K562 (cell line): ENCODE results near the gene RABGAP1. TPM values are rescaled to one million over a fixed set of nuclear protein-coding genes. Genes with fewer than 3 reads are reported as not detected.
A peak's percentile ranks its signal among the peaks of the same experiment; 100 is the strongest.

Experiments
- ARNT ChIP-seq, 2 experiments: fragments of 450-650 bp; IDR thresholded peaks; 2 replicates each; pipeline ENCODE4 v1.6.1; 2016; ENCODE audit warnings: mild to moderate bottlenecking in 1 of 2
- BRCA1 ChIP-seq, 2 experiments: fragments of 450-650 bp in 1 of 2; sonication (generic) in 1 of 2; formaldehyde crosslinking in 1 of 2; IDR thresholded peaks; 2 replicates each; pipeline versions ENCODE4 v1.5.0 to v1.6.1; 2017 to 2020; ENCODE audit warnings: mild to moderate bottlenecking in 1 of 2, missing genetic modification reagents in 1 of 2
- C11orf30 ChIP-seq: fragments of 450-650 bp; IDR thresholded peaks from 2 replicates; pipeline ENCODE4 v1.6.1; 2016; ENCODE audit warnings: low read depth, mild to moderate bottlenecking
- CCAR2 ChIP-seq: fragments of 200-400 bp; formaldehyde crosslinking; IDR thresholded peaks from 2 replicates; pipeline ENCODE4 v1.6.1; 2017; ENCODE audit warnings: mild to moderate bottlenecking, low read depth, low read length
- CEBPB ChIP-seq: fragments of 450-650 bp; IDR thresholded peaks from 2 replicates; pipeline ENCODE4 v1.6.1; 2016; ENCODE audit warnings: missing genetic modification characterization, missing compliant biosample characterization
- CTBP1 ChIP-seq: fragments of 450-650 bp; IDR thresholded peaks from 2 replicates; pipeline ENCODE4 v1.6.1; 2016; ENCODE audit warnings: borderline replicate concordance
- JUND ChIP-seq, 2 experiments: IDR thresholded peaks; 2 replicates in 1 of 2; 3 replicates in 1 of 2; pipeline ENCODE4 v1.6.1; 2011; ENCODE audit warnings: borderline replicate concordance in 2 of 2, low read depth in 2 of 2, low read length in 2 of 2, improper control_type of control experiment in 1 of 2, missing biosample characterization in 1 of 2, missing genetic modification characterization in 1 of 2, missing genetic modification reagents in 1 of 2
- KDM1A ChIP-seq, 2 experiments: fragments of 450-650 bp; IDR thresholded peaks; 2 replicates each; pipeline ENCODE4 v1.6.1; 2016; ENCODE audit warnings: mild to moderate bottlenecking in 2 of 2
- MTF1 ChIP-seq: fragments of 250-450 bp; sonication (Bioruptor Pico); IDR thresholded peaks from 2 replicates; pipeline ENCODE4 v1.9.0; 2021; ENCODE audit warnings: moderate library complexity, mild to moderate bottlenecking, inconsistent platforms, borderline replicate concordance
- MXI1 ChIP-seq: IDR thresholded peaks from 2 replicates; pipeline ENCODE4 v1.6.1; 2011; ENCODE audit warnings: low read depth, mild to moderate bottlenecking, improper control_type of control experiment, low read length
- PATZ1 ChIP-seq: fragments of 250-450 bp; sonication (Bioruptor Pico); IDR thresholded peaks from 2 replicates; pipeline ENCODE4 v1.5.0; 2020; ENCODE audit warnings: mild to moderate bottlenecking, borderline replicate concordance
- RB1 ChIP-seq: fragments of 450-650 bp; IDR thresholded peaks from 2 replicates; pipeline ENCODE4 v1.6.1; 2017; ENCODE audit warnings: low read depth, mild to moderate bottlenecking
- RBFOX2 ChIP-seq: fragments of 200-400 bp; formaldehyde crosslinking; IDR thresholded peaks from 2 replicates; pipeline ENCODE4 v1.6.1; 2017; ENCODE audit warnings: low read depth, mild to moderate bottlenecking, low read length, moderate library complexity
- RCOR1 ChIP-seq, 2 experiments: IDR thresholded peaks; 2 replicates each; pipeline ENCODE4 v1.6.1; 2012; ENCODE audit warnings: low read depth in 2 of 2, low read length in 2 of 2, borderline replicate concordance in 1 of 2, improper control_type of control experiment in 1 of 2
- SETDB1 ChIP-seq: IDR thresholded peaks from one replicate; pipeline ENCODE4 v1.6.1; 2012; ENCODE audit warnings: low read length, control low read depth, inconsistent platforms
- ZFX ChIP-seq: sonication (generic); formaldehyde crosslinking; IDR thresholded peaks from 2 replicates; pipeline ENCODE4 v1.8.0; 2022; ENCODE audit warnings: mild to moderate bottlenecking, missing genetic modification reagents, moderate library complexity
- ZNF175 ChIP-seq: fragments of 200-800 bp; sonication (Bioruptor generic); IDR thresholded peaks from 2 replicates; pipeline ENCODE4 v1.6.1; 2016; ENCODE audit warnings: low read depth, mild to moderate bottlenecking, missing genetic modification characterization, missing compliant biosample characterization
- polyA plus RNA-seq, 8 experiments: library from polyadenylated mRNA; depleted of rRNA in 4 of 8; stranded (reverse) in 5 of 8; unstranded in 3 of 8; fragments of >200 nt; fragmentation: Nextera tagmentation in 2 of 8; fragmentation: Illumina TruSeq in 1 of 8; extraction: Ambion mirVana in 2 of 8; extraction: Trizol in 1 of 8; gene quantifications; 2 replicates each; pipeline versions ENCODE4 v1.2.1 to v1.2.3, GENCODE V29; 2011 to 2014; ENCODE audit warnings: inconsistent platforms in 1 of 8, missing spikeins in 1 of 8
- total RNA-seq, 7 experiments: library from RNA; depleted of rRNA in 6 of 7; stranded (reverse); fragments of >200 nt in 6 of 7; fragmentation: Illumina TruSeq in 2 of 7; extraction: Trizol in 2 of 7; gene quantifications; 2 replicates each; pipeline versions ENCODE4 v1.2.1 to v1.2.3, GENCODE V29; 2011 to 2021; ENCODE audit warnings: low replicate concordance in 1 of 7
- TF ChIP-seq, protein P1 (sequence below): fragments of 450-650 bp; formaldehyde crosslinking; IDR thresholded peaks from 2 replicates; pipeline ENCODE4 v1.4.0; 2020; ENCODE audit warnings: mild to moderate bottlenecking, mixed read lengths
- TF ChIP-seq, protein P2 (sequence below): sonication (generic); formaldehyde crosslinking; IDR thresholded peaks from 2 replicates; pipeline ENCODE4 v1.5.0; 2020; ENCODE audit warnings: missing genetic modification reagents
- TF ChIP-seq, protein P3 (sequence below): IDR thresholded peaks from 2 replicates; pipeline ENCODE4 v1.6.1; 2016; ENCODE audit warnings: missing genetic modification characterization, missing compliant biosample characterization

The RABGAP1 gene
- total and polyA plus RNA-seq, 9 of the 15 experiments (the other 6 are each of a cell fraction or from before 2014, with no cell fraction given): 1.5 to 22.7 (median 13.1) TPM

DNA sequence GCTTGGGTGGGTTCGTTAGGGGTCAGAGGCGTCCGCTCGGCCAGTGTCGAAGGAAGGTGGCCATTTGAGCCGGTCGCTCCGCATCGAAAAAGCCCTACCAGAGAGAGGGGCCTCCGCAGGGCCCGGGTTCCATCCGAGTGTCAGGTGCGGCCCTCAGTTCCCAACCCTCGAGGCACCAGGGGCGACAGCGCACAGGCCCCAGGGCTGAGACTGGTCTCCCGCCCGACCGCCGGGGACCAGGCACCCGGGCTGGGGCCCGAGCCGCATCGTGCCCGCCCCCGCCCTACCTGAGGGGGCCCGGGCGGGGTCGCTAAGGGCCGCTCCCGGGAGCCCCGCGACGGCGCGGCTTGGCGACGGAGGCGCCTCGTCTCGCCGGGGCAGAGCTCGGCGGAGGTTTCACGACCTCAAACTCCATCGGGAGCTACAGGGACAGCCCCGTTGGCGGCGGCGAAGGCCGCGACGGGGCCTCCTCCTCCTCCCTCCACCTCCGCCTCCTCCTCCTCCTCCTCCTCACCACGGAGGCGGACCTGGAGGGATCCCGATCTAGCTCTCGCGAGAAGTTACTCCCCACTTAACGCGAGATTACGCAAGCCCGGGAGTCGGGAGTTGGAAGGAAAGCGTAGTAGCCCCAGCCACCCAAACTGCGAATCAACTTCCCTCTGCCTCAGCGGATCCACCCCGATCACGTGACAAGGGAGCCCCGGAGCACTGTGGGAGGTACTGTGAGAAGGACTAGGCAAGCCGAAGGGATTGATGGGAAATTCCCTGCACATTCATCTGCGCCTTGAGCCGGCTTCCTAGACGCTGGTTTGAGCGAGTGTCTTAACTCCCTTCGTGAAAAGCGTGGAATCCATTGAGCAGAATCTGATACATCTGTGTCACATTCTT, 35.8 kb upstream of the RABGAP1 start, which contains the start of gene RC3H2 (continued):
- TF ChIP-seq MTF1 (CRISPR knock-in tag) (no peak), RCOR1 (IDR thresholded peaks at IDR 0.05; ENCODE audit: borderline replicate concordance in 1 of 2, low read depth in 2 of 2, low read length in 2 of 2) (peak in 1 of 2 experiments; percentile 100; a peak in 2 of 4 replicates), C11orf30 (peak; percentile 23; the same call in 1 of the 2 replicates), CCAR2 (no peak), RBFOX2 (peak; percentile 96), ARNT (IDR thresholded peaks at IDR 0.05) (peak; percentile 46 to 93; a peak in 3 of 4 replicates), JUND (IDR thresholded peaks at IDR 0.05; ENCODE audit: borderline replicate concordance, low read depth, low read length) (0 out of 2 replicates have a peak, but pooled peaks have one; percentile 24), JUND (tag; IDR thresholded peaks at IDR 0.05; ENCODE audit: borderline replicate concordance, low read depth, low read length) (no peak; the same call in 2 of the 3 replicates), ZNF175 (CRISPR knock-in tag) (peak; percentile 72; the same call in 1 of the 2 replicates), PATZ1 (CRISPR knock-in tag) (no peak), CTBP1 (peak; percentile 99), RB1 (peak; percentile 84), BRCA1 (IDR thresholded peaks at IDR 0.05) (no peak), BRCA1 (CRISPR knock-in tag; IDR thresholded peaks at IDR 0.05) (no peak), MXI1 (no peak), CEBPB (tag) (peak; percentile 92), SETDB1 (peak; percentile 55), KDM1A (IDR thresholded peaks at IDR 0.05) (peak; percentile 63 to 93; a peak in 3 of 4 replicates), ZFX (CRISPR knock-in tag) (peak; percentile 95)
- TF ChIP-seq, protein P1, sequence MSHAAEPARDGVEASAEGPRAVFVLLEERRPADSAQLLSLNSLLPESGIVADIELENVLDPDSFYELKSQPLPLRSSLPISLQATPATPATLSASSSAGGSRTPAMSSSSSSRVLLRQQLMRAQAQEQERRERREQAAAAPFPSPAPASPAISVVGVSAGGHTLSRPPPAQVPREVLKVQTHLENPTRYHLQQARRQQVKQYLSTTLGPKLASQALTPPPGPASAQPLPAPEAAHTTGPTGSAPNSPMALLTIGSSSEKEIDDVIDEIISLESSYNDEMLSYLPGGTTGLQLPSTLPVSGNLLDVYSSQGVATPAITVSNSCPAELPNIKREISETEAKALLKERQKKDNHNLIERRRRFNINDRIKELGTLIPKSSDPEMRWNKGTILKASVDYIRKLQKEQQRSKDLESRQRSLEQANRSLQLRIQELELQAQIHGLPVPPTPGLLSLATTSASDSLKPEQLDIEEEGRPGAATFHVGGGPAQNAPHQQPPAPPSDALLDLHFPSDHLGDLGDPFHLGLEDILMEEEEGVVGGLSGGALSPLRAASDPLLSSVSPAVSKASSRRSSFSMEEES: peak; percentile 100
- TF ChIP-seq, protein P2, sequence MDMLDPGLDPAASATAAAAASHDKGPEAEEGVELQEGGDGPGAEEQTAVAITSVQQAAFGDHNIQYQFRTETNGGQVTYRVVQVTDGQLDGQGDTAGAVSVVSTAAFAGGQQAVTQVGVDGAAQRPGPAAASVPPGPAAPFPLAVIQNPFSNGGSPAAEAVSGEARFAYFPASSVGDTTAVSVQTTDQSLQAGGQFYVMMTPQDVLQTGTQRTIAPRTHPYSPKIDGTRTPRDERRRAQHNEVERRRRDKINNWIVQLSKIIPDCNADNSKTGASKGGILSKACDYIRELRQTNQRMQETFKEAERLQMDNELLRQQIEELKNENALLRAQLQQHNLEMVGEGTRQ (CRISPR knock-in tag): peak; percentile 97
- TF ChIP-seq, protein P3, sequence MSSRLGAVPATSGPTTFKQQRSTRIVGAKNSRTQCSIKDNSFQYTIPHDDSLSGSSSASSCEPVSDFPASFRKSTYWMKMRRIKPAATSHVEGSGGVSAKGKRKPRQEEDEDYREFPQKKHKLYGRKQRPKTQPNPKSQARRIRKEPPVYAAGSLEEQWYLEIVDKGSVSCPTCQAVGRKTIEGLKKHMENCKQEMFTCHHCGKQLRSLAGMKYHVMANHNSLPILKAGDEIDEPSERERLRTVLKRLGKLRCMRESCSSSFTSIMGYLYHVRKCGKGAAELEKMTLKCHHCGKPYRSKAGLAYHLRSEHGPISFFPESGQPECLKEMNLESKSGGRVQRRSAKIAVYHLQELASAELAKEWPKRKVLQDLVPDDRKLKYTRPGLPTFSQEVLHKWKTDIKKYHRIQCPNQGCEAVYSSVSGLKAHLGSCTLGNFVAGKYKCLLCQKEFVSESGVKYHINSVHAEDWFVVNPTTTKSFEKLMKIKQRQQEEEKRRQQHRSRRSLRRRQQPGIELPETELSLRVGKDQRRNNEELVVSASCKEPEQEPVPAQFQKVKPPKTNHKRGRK (tag): no peak
